IPS-11a (cell line): Measurements from ENCODE around the gene UHRF1.
"Not testable (repeated sequence)": the region's sequence is repeated elsewhere in the genome, so short reads cannot be mapped to it uniquely, and the experiment has no call there.

Experiments used
- H3K4me3 ChIP-seq: one replicate; pipeline ENCODE4 v1.5.1; 2013; ENCODE audit warnings: low read depth, low read length, control low read depth

The UHRF1 gene

DNA sequence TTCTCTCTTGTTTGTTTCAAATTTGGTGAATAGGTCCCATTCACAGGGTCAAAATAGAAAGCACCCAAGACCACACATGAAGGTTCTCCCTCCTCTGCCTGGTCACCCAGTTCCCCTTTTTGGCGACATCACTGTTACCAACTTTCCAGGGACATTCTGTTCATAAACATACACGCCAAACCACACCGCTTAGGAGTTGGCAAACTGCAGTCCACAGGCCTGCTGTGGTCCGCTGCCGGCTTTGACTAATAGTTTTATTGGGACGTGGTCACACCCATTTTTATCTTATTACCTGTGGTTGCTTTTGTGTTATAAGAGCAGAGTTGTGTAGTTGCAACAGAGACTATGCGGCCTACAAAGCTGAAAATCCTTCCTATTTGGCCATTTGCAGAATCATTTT lies 24.2 kb downstream of the UHRF1 start:
- no peak overlapping the region for H3K4me3 ChIP-seq

DNA sequence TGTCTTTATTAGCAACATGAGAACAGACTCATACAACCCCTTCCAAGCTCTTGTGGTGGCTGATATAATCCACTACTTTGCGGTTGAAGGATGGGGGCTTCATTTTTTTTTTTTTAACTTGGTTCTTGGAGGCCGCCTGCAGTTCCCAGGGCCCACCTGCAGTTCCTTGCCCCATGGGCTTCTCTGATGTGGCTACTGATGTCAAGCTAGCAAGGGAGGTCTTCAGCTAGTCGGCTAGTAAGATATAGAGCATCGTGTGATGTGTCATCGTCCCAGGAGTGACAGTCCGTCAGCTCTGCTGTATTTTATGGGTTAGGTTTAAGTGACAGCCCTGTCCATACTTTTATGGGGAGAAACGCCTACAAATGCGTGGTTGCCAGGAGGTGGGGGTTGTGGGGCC lies 26.1 kb downstream of the UHRF1 start:
- no peak overlapping the region for H3K4me3 ChIP-seq

DNA sequence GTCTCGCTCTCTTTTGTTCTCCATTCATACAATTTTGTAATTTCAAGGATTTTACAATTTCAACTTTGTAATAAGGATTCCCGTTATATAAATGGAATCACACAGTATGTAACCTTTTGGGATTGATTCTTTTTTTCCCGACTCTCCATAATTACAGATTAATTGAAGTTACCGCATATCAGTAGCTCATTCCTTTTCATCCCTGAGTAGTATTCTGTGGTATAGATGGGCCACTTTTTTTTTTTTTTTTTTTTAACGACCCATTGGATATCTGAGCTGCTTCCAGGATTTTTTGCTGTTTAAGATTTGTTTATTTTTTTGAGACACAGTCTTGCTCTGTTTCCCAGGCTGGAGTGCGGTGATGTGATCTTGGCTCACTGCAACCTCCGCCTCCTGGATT lies 27.8 kb downstream of the UHRF1 start:
- H3K4me3 ChIP-seq = no peak overlapping the region

DNA sequence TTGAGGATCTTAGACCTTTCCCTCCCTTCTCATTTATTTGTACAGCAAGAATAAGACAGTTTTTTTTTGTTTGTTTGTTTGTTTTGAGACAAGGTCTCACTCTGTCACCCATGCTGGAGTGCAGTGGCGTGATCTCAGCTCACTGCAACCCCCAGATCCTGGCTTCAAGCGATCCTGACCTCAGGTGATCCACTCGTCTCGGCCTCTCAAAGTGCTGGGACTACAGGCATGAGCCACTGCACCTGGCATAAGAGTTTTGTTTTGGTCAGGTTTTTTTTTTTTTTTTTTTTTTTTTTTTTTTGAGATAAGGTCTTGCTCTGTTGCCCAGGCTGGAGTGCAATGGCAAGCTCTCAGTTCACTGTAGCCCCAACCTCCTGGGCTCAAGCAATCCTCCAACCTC lies 29.2 kb downstream of the UHRF1 start:
- H3K4me3 ChIP-seq = not testable (repeated sequence)

GRCh38 chr19:4939466-4939865 lies 30.2 kb downstream of the UHRF1 start:
- H3K4me3 ChIP-seq = no peak overlapping the region

DNA sequence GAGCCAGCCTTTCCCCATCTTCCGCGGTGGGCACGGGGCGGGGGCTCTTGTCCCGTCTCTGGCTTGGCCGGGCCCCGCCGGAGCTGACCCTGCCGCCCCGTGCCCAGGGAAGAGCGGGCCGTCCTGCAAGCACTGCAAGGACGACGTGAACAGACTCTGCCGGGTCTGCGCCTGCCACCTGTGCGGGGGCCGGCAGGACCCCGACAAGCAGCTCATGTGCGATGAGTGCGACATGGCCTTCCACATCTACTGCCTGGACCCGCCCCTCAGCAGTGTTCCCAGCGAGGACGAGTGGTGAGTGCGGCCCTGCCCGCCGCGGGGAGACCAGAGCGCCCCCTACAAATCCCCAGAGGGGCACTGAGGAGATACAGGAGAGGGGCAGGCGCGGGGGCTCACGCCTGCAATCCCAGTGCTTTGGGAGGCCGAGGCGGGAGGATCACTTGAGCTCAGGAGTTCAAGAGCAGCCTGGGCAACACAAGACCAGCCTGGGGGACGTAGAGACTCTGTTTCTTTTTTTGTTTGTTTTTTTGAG lies 32.4 kb downstream of the UHRF1 start:
- H3K4me3 ChIP-seq = not testable (repeated sequence)

- not testable (repeated sequence) for H3K4me3 ChIP-seq
Measured at GRCh38 chr19:4950650-4951049, 41.3 kb downstream of the UHRF1 start.

DNA sequence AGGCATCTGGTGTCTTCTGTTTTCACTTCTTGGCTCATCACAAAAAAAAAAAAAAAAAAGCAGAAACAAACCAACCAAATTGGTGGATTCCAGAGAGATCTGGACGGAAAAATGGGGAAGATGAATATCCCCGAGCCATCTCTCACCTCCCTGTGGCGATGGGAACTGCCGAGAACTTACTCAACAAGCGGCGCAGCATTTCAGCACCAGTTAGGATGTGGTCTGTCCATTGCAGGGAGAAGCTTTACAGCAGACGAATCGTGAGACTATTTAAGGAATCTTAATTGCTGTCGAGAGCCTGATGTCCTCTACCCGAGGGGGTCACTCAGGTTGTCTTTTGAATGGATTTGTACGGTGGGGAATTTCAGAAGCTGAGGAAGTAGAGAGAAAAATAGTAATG lies 42.4 kb downstream of the UHRF1 start:
- H3K4me3 ChIP-seq = no peak overlapping the region

DNA sequence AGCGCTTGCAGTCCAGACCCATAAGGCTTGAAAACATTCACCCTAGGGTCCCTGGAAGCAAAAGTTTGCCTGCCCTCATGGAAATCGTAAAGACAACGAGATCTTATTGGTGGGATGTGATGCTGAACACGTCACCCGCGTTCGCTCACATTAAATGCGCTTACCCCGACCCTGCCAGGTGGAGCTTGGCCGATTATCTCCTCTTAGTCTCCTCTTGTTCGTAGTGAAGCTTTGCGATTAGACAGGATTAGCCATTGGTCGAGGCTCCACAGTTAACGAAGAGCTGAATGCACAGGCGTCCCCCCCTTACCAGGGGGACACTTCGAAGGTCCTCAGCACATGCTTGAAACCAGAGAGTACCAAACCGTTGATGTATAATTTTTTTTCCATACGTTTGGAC lies 43.6 kb downstream of the UHRF1 start:
- no peak overlapping the region for H3K4me3 ChIP-seq

DNA sequence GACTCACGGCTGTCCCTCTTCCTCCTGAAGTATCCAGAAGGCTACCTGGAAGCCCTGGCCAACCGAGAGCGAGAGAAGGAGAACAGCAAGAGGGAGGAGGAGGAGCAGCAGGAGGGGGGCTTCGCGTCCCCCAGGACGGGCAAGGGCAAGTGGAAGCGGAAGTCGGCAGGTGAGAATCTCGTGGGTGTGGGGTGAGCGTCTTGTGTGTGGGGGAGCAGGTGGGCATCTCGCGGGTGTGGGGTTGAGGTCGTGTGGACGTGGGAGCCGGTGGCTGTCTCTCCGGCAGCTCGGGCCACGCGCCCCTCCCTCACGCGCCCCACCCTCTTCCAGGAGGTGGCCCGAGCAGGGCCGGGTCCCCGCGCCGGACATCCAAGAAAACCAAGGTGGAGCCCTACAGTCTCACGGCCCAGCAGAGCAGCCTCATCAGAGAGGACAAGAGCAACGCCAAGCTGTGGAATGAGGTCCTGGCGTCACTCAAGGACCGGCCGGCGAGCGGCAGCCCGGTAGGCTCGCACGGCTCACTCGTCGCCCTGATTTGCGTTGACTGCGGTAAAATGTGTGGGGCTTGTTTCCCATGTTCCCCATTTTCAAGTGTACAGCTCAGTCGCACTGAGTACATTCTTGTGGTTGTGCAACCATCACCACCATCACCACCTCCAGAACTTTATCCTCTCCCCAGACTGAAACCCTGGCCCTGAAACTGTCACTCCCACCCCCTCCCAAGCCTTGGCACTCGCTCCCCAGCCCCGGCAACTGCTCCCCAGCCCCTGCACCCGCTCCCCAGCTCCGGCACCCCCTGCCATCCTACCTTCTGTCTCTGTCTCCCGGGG lies 45.2 kb downstream of the UHRF1 start:
- H3K4me3 ChIP-seq = not testable (repeated sequence)

- H3K4me3 ChIP-seq = no peak overlapping the region
Measured at GRCh38 chr19:4955274-4955673, 46.0 kb downstream of the UHRF1 start.

- no peak overlapping the region for H3K4me3 ChIP-seq
Measured at GRCh38 chr19:4957981-4958380, 48.7 kb downstream of the UHRF1 start.

DNA sequence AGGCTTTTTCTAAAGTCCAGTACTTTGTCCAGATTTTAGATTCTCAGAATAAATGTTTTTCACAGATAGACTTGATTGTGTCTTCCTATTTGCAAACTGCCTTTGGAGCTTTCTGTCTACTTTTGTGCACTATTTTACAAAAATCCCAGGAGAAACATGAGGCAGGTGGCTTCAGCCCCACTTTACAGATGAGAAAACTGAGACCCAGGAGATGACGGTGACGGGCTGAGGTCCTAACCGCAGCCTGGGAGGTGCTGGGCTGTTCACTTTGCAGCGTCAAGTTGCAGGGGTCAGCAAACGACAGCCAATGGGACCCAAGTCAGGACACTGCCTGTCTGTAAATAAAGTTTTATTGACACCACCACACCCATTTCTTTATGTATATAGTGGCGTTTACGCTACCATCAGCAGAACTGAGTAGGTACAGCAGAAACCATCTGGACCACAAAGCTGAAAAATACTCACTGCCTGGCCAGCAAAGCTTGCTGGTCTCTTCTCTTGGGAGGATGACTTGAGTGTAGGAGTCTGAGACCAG lies 52.9 kb downstream of the UHRF1 start:
- no peak overlapping the region for H3K4me3 ChIP-seq

DNA sequence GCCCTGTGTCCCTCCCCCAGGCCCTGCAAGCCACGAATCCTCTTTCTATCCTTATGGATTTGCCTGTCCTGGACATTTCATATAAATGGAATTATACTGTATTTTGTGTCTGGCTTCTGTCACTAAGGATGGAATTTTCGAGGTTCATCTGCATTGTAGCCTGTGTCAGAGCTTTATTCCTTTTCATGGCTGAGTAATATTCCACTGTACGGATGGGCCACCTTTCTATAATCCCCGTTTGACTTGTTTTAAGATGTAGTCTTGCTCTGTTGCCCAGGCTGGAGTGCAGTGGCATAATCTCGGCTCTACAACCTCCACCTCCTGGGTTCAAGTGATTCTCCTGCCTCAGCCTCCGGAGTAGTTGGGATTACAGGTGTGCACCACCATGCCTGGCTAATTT lies 55.8 kb downstream of the UHRF1 start:
- no peak overlapping the region for H3K4me3 ChIP-seq

DNA sequence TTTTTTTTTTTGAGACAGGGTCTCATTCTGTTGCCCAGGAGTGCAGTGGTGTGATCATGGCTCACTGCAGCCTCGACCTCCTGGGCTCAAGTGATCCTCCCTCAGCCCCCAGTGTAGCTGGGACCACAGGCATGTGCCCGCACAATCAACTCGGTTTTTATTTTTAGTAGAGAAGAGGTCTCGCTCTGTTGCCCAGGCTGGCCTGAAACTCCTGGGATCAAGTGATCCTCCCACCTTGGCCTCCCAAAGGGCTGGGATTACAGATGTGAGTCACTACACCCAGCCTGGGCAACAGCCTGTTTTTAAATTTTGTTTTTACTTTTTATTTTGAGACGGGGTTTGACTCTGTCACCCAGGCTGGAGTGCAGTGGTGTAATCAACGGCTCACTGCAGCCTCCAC lies 57.3 kb downstream of the UHRF1 start:
- H3K4me3 ChIP-seq = no peak overlapping the region

GRCh38 chr19:4967738-4968461 lies 58.6 kb downstream of the UHRF1 start:
- no peak overlapping the region for H3K4me3 ChIP-seq

DNA sequence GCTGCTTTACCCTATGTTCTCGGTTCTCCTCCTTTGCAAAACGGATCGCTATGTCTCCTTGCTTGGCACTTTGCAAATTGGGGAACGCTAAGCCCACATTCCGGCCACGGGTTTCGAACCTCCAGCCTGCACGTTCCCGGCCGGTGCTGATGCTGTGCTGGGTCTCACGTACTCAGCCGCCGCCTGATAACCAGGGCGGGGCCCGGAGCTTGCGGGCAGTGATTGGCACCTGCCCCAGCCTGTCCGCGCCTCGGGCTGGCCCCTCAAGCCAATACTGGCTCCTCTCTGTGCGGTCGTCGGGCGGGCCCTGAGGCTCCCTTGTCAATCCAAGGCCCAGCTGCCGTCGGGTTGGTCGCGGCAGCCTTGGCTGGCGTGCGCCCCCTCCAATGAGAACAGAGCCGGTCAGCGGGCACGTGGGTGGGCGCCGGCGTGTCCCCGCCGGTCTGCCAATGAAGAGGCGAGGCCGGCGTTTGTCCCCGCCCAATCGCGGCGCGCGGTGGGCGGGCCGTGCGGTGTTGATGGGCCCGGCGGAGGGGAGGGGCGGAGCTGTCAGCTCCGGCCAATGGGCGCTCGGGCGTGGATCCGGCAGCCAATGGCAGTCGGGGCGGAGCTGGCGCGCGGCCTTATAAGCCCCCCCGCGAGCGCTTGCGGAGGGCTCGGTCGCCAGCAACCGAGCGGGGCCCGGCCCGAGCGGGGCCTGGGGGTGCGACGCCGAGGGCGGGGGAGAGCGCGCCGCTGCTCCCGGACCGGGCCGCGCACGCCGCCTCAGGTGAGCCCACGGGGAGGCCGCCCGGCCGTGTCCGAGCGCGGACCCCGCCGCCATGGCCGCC lies 59.4 kb downstream of the UHRF1 start, which contains the start of gene KDM4B:
TSS of gene KDM4B (plus strand) at position 652 of the 830 bp plus-strand sequence. CDS start 63,778 bp downstream, outside the sequence.
- peak within 1 kb of the TSS; percentile 45 for H3K4me3 ChIP-seq

GRCh38 chr19:4969292-4969771 lies 60.0 kb downstream of the UHRF1 start:
- peak overlapping the region; percentile 45 for H3K4me3 ChIP-seq

DNA sequence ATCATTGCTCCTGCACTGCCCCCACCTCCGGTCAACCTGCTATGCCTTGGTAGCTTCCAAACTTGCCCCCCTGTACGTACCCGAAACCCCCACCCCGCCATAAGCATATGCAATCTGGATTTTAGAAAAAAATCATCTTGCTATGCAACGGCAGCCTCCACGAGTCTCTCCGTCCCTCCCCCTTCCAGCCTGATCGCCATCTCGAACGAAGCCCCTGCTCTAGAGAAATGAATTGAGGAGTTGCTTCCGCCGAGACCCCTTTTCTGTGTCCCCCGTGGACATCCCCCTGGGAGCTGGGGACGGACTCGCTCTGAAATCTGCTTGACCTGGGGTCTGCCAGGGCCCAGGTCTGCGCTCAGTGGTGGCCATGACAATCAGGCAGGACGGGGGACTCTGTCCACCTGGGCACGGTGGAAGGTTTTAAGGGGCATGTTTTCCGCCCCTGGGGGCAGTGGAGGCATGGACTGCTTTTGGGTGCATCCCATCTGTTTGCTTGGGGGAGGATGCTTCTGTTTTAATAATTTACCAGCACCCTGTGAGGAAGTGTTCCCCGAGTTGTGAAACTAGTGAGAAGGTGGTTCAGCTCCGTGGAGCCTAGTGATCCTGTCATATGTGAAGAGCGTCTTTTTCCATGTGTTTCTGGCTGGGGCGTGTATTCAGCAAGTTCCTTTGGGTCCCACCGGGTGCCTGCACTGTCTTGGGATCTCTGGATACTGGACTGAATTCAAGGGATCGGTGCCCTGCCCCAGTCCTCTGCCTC lies 60.7 kb downstream of the UHRF1 start:
- peak overlapping the region; percentile 45 for H3K4me3 ChIP-seq
